CD4-positive, alpha-beta T cell treated with Interleukin-12 subunit alpha and Interleukin-12 subunit beta, for 1 hour (primary cell): ENCODE results near the gene MSI2.
A peak's percentile ranks its signal among the peaks of the same experiment; 100 is the strongest.

Experiments used
- DNase-seq: peaks from one replicate; pipeline ENCODE4 v3.0.0-alpha.2; 2020

The MSI2 gene

DNA sequence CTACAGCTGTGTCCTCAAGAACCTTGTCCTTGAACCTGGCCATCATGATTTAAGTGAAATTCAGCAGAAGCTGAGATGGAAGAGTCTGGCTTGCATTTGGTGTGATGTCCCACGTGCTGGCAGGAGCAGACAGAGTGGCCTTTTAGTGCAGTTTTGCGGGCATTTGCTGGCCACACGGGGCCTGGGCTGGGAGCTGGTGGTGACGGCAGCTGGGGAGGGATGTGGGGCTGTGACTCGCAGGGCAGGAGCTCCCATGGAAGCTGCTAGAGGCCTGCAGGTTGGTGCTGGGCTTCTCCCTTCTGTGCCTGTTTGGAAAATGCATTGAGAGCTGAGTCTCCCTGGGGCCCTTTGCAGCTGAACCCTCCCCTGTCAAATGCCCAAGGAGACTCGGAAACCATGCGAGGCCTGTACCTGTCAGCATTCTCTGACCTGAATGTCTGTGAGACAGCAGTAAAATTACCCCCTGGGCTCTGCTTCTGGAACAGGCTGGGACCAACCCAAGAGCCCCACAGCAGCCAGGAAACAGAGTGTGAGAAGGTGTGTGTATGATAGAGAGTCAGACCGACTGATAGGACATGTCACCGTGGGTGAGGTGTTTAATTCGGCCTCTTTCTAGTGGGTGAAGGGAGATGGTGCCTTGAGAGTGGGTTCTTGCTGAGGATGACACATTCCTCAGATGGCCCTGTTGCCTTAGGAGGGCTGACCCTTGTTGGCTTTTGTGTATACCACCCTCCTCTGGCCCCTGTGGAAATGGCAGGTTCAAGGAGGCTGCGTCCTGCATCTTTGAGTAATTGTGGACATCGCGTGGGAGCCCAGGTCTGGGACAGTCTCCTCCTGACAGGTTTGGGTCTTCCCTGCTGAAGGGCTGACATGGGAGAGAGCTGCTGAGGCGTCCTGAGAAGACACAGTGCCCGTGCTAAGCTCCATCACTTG, 145.5 kb downstream of the MSI2 start:
- DNase-seq = no peak

- DNase-seq = no peak
Measured at GRCh38 chr17:57402681-57403180, 146.4 kb downstream of the MSI2 start.

DNA sequence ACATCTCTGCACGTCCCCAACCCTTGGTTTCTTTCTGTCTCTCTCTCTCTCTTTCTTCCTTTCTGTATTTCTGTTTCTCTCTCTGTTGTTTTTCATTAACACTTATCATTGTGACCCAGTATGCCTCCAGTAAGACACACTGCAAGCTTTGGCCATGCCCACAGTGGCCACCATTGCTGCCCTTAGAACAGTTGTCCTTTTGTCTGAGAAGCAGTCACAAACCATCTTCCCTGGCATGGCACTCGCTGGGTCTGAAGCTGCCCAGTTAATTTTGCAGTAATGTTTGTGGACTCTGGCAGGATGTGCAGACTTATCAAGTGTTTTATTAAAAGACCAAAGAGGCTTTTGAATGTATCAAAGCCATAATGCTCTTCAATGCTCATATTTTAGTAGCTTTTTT, 146.9 kb downstream of the MSI2 start:
- DNase-seq = no peak

GRCh38 chr17:57404073-57404472, 147.8 kb downstream of the MSI2 start:
- no peak for DNase-seq

DNA sequence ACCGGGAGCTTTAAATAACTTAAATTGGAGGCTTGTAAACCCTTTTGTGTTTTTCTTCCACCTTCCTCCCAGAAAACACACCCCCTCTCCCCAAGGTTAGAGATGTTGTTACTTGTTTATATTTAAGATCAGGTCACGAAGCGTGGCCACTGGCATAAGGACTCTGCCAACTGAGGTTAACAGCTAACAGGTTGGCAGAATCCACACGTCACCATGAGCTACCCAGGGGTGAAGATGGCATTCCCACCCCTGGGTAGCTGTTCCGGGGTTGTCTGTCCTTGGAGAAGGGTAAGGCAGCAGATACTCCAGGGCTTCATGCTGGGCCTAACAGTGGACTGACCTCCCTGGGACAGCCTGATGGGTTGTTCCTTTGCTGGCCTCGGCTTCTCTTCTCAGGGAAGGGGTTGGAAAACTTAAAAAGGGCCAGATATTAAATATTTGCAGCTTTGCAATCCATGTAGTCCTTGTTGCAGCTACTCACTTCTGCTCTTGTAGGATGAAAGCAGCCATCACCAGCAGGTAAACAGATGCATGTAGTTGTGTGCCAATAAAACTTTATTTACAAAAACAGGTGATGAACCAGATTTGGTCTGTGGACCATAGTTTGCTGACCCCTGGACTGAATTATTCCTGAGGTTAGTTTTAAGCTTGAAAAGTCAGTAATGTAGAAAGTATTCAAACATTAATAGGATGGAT, 148.6 kb downstream of the MSI2 start:
- DNase-seq = no peak

- DNase-seq = no peak
Measured at GRCh38 chr17:57405491-57406072, 149.3 kb downstream of the MSI2 start.

- DNase-seq = no peak
Measured at GRCh38 chr17:57406131-57406980, 150.0 kb downstream of the MSI2 start.

GRCh38 chr17:57406981-57407286, 150.6 kb downstream of the MSI2 start:
- no peak for DNase-seq

DNA sequence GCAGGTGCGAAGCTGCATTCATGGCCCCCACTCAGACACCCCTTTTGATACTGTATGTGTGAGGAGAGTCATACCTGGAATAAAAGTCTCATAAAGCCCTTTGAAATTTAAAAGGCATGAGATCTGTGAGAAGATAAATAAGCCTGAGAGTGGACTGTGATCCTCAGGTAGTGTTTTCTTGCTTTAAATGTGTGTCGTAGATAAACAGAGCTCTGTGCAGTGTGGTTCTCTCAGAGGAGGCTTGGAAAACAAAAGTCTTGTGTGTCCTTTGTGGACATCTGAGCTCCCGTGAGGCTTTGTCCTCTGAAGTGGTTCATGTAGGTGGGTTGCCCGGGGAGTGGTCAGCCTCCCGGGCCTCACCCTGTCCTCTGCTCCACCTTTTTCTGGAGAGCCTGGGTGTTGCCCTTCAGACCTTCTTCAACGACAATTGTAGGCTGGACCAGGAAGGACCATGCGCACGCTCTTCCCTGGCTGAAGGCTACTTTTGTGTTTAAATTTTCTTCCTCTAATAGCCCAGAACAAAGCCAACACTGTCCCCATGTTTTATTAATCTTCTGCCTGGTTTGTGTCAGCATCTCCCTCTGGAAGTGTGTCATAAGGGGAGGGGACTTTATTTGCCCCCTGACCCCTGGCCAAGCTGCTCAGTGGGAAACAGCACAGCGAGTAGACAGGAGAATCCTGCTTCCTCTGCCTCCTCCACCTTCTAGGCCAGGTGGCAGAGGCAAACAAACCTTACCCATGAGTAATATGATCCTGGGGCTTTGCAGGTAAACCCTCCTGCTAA, 151.2 kb downstream of the MSI2 start:
- DNase-seq = no peak

GRCh38 chr17:57408071-57408811, 151.9 kb downstream of the MSI2 start:
- DNase-seq = peak; percentile 6

- no peak for DNase-seq
Measured at GRCh38 chr17:57410169-57410568, 153.8 kb downstream of the MSI2 start.

- DNase-seq = no peak
Measured at GRCh38 chr17:57412520-57413096, 156.3 kb downstream of the MSI2 start.

- DNase-seq = no peak
Measured at GRCh38 chr17:57413848-57414651, 157.7 kb downstream of the MSI2 start.

- DNase-seq = no peak
Measured at GRCh38 chr17:57415751-57416207, 159.5 kb downstream of the MSI2 start.

- no peak for DNase-seq
Measured at GRCh38 chr17:57416369-57416768, 160.0 kb downstream of the MSI2 start.

GRCh38 chr17:57417956-57418355, 161.6 kb downstream of the MSI2 start:
- DNase-seq = no peak

GRCh38 chr17:57418463-57419246, 162.3 kb downstream of the MSI2 start:
- DNase-seq = no peak

DNA sequence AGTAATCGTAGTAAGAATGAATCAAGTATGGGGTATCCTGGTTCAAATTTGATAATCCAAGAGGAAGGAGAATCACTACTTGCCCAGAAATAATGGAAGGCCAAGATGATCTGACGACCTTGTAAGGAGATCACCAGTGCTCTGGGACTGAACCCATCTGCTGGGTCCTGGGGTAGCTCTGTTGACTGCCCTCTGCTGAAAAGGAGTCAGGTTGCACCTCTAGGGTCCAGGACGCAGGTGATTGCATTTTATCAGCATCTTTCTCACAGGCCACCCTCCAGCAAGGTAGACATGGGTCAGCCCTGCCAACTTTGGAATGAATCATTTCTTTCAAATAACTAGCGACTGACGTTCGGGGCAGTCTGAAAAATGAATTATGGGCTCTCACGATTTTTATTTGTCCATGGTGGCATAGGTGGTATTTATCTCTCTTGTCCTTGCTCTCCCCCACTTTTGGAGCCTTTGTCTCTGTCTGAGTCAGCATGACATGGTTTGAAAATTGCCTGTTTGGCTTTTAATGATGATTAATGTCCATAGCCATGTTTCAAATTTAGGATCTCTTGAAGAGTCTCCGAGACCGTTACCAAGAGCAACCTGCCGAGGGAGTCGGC, 163.7 kb downstream of the MSI2 start:
- DNase-seq = no peak
